ENCODE results near the gene CD82. TPM values are rescaled to one million over a fixed set of nuclear protein-coding genes. Genes with fewer than 3 reads are reported as not detected.

The CD82 gene
- total RNA-seq, 1 donor from 2014 or later = 28.3 TPM

GRCh38 chr11:44622721-44623258, 57.3 kb downstream of the CD82 start:
- peak in 1 of 2 donors; percentile 41 for DNase-seq (ENCODE audit: low spot score in 2 of 2)
- H3K27ac ChIP-seq = no peak overlapping the region
- TF ChIP-seq, protein P1, sequence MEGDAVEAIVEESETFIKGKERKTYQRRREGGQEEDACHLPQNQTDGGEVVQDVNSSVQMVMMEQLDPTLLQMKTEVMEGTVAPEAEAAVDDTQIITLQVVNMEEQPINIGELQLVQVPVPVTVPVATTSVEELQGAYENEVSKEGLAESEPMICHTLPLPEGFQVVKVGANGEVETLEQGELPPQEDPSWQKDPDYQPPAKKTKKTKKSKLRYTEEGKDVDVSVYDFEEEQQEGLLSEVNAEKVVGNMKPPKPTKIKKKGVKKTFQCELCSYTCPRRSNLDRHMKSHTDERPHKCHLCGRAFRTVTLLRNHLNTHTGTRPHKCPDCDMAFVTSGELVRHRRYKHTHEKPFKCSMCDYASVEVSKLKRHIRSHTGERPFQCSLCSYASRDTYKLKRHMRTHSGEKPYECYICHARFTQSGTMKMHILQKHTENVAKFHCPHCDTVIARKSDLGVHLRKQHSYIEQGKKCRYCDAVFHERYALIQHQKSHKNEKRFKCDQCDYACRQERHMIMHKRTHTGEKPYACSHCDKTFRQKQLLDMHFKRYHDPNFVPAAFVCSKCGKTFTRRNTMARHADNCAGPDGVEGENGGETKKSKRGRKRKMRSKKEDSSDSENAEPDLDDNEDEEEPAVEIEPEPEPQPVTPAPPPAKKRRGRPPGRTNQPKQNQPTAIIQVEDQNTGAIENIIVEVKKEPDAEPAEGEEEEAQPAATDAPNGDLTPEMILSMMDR (IDR thresholded peaks at IDR 0.05) = no peak
- H3K9me3 ChIP-seq = no peaks in the 10 kb centered on the region
- intact Hi-C loops (cut with DNase I) = loop anchor here (5.0 kb wide), 2 partner anchors 105 to 485 kb away; partner anchors contain the start of gene TSPAN18
- no peaks in the 10 kb centered on the region for H3K27me3 ChIP-seq
- no peak overlapping the region for H3K4me3 ChIP-seq
- no peaks in the 10 kb centered on the region for H3K36me3 ChIP-seq
- H3K4me1 ChIP-seq = peaks cover 0 to 7% of the 10 kb centered on the region in 2 donors

DNA sequence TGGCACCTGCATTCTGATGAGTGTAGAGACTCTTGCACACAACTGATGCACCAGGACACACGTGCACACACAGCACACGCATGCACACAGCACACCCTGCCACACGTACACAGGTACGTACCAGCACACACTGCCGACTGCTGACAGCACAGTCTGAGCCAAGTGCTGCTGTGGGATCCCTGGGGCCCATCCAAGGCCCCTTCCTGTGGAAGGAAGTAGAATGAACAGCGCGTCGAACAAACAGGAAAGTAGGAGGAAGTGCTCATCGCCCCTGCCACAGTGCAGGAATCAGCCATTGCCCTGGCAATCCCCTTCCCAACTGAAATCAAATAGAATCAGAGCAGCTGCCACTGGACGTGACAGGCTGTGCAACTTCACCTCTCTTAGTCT, 57.9 kb downstream of the CD82 start:
- TF ChIP-seq, protein P1 (IDR thresholded peaks at IDR 0.05) = no peak
- intact Hi-C loops (cut with DNase I) = loop anchor here (5.0 kb wide), 2 partner anchors 104 to 484 kb away; partner anchors contain the start of gene TSPAN18
- Histone ChIP-seq H3K9me3 (no peaks in the 10 kb centered on the region), H3K36me3 (no peaks in the 10 kb centered on the region), H3K27me3 (no peaks in the 10 kb centered on the region), H3K27ac (no peak overlapping the region), H3K4me1 (peaks cover 3 to 12% of the 10 kb centered on the region in 2 donors), H3K4me3 (no peak overlapping the region)
- DNase-seq (ENCODE audit: low spot score in 2 of 2) = peak; percentile 3 to 43

GRCh38 chr11:44623731-44624491, 58.4 kb downstream of the CD82 start:
- TF ChIP-seq, protein P1 (IDR thresholded peaks at IDR 0.05) = no peak
- Histone ChIP-seq H3K27me3 (no peaks in the 10 kb centered on the region), H3K4me1 (peaks cover 3 to 13% of the 10 kb centered on the region in 2 donors), H3K4me3 (no peak overlapping the region), H3K9me3 (no peaks in the 10 kb centered on the region), H3K36me3 (no peaks in the 10 kb centered on the region), H3K27ac (no peak overlapping the region)
- intact Hi-C loops (cut with DNase I) = loop anchor here (5.0 kb wide), 2 partner anchors 103 to 483 kb away; partner anchors contain the start of gene TSPAN18
- DNase-seq (ENCODE audit: low spot score in 2 of 2) = peak; percentile 7 to 59

GRCh38 chr11:44624761-44625221, 59.3 kb downstream of the CD82 start:
- no peak for DNase-seq (ENCODE audit: low spot score in 2 of 2)
- Histone ChIP-seq H3K27me3 (no peaks in the 10 kb centered on the region), H3K36me3 (no peaks in the 10 kb centered on the region), H3K27ac (no peak overlapping the region), H3K9me3 (no peaks in the 10 kb centered on the region), H3K4me3 (no peak overlapping the region), H3K4me1 (peaks cover 3 to 13% of the 10 kb centered on the region in 2 donors)
- intact Hi-C loops (cut with DNase I) = loop anchor here (5.0 kb wide), 2 partner anchors 103 to 483 kb away; partner anchors contain the start of gene TSPAN18
- TF ChIP-seq, protein P1 (IDR thresholded peaks at IDR 0.05) = no peak

- intact Hi-C loops (cut with DNase I) = no loop called here
Observed at GRCh38 chr11:44625759-44626523, 60.5 kb downstream of the CD82 start.

More at GRCh38 chr11:44625759-44626523, 60.5 kb downstream of the CD82 start:
- H3K27me3 ChIP-seq = no peaks in the 10 kb centered on the region
- TF ChIP-seq, protein P1 (IDR thresholded peaks at IDR 0.05) = no peak
- H3K9me3 ChIP-seq = no peaks in the 10 kb centered on the region
- DNase-seq (ENCODE audit: low spot score in 2 of 2) = peak; percentile 7 to 22
- peaks cover 3 to 13% of the 10 kb centered on the region in 2 donors for H3K4me1 ChIP-seq
- H3K36me3 ChIP-seq = no peaks in the 10 kb centered on the region
- H3K27ac ChIP-seq = no peak overlapping the region
- H3K4me3 ChIP-seq = no peak overlapping the region
